OCI-LY7 (cell line): ENCODE measurements around the gene ANKRD44. TPM values are rescaled to one million over a fixed set of nuclear protein-coding genes. Genes with fewer than 3 reads are reported as not detected.

Experiments
- BruUV-seq: library from RNA; stranded (reverse); fragments of 400-500 nt; replicated peaks from 2 replicates; lab custom pipeline; 2021; lab: Mats Ljungman, UMichigan
- CTCF ChIA-PET: fragments of 300-600 bp; sonication (Branson Sonifier 250); formaldehyde crosslinking; loops from one replicate; lab custom pipeline; 2022; ENCODE audit warnings: antibody characterized with exemption; ENCODE audit not compliant: unreplicated experiment; lab: Charles Lee
- POLR2A ChIA-PET: fragments of 300-600 bp; sonication (Branson Sonifier 250); formaldehyde crosslinking; loops from one replicate; lab custom pipeline; 2022; ENCODE audit warnings: antibody characterized with exemption; lab: Charles Lee
- DNase-seq: peaks from one replicate; pipeline ENCODE4 v3.0.0-alpha.2; 2015; ENCODE audit warnings: low spot score
- H2AFZ ChIP-seq: fragments of 200-600 bp; sonication (generic), shearing (Covaris generic); 2 replicates; pipeline ENCODE4 v1.6.1; 2014; ENCODE audit warnings: mild to moderate bottlenecking, antibody characterized with exemption, low read length, moderate library complexity
- H3K27ac ChIP-seq: fragments of 200-600 bp; sonication (generic); 2 replicates; pipeline ENCODE4 v1.5.1; 2014; ENCODE audit warnings: mixed run types, low read depth, mild to moderate bottlenecking, moderate library complexity, low read length, inconsistent platforms; ENCODE audit not compliant: poor library complexity, severe bottlenecking
- H3K36me3 ChIP-seq: fragments of 200-600 bp; sonication (generic); 2 replicates; pipeline ENCODE4 v1.6.1; 2014; ENCODE audit warnings: mild to moderate bottlenecking, antibody characterized with exemption, low read length, moderate library complexity, mixed read lengths; ENCODE audit not compliant: insufficient read depth
- H3K4me1 ChIP-seq: fragments of 200-600 bp; sonication (generic); 2 replicates; pipeline ENCODE4 v1.5.1; 2014; ENCODE audit warnings: mild to moderate bottlenecking, low read length; ENCODE audit not compliant: insufficient read depth, poor library complexity, severe bottlenecking
- H3K4me2 ChIP-seq: fragments of 200-600 bp; sonication (generic); 2 replicates; pipeline ENCODE4 v1.6.1; 2014; ENCODE audit warnings: mild to moderate bottlenecking, low read length
- H3K4me3 ChIP-seq: fragments of 200-600 bp; sonication (generic); 2 replicates; pipeline ENCODE4 v1.5.1; 2014; ENCODE audit warnings: mild to moderate bottlenecking, low read depth, low read length; ENCODE audit not compliant: poor library complexity, severe bottlenecking
- H3K79me2 ChIP-seq: fragments of 200-600 bp; sonication (generic); 2 replicates; pipeline ENCODE4 v1.6.1; 2016; ENCODE audit warnings: low read depth, mild to moderate bottlenecking, low read length, moderate library complexity, mixed read lengths; ENCODE audit not compliant: insufficient read depth
- H3K9me2 ChIP-seq: fragments of 200-600 bp; sonication (generic); 2 replicates; pipeline ENCODE4 v1.6.1; 2016; ENCODE audit warnings: mild to moderate bottlenecking, low read length, mixed read lengths; ENCODE audit not compliant: insufficient read depth
- H3K9me3 ChIP-seq: fragments of 200-600 bp; sonication (generic); 2 replicates; pipeline ENCODE4 v1.6.1; 2014; ENCODE audit warnings: mild to moderate bottlenecking, mixed run types, low read length, mixed read lengths
- H4K20me1 ChIP-seq: fragments of 200-600 bp; sonication (generic); 2 replicates; pipeline ENCODE4 v1.6.1; 2014; ENCODE audit warnings: mild to moderate bottlenecking, antibody characterized with exemption, low read length, moderate library complexity, mixed read lengths; ENCODE audit not compliant: insufficient read depth
- CTCF ChIP-seq: fragments of 200-600 bp; sonication (generic); conservative IDR thresholded peaks from 2 replicates; pipeline ENCODE4 v1.5.1; 2014; ENCODE audit warnings: mild to moderate bottlenecking, antibody characterized with exemption, low read length, moderate library complexity, mixed read lengths
- EZH2phosphoT487 ChIP-seq: fragments of 200-600 bp; sonication (generic); IDR thresholded peaks from 2 replicates; pipeline ENCODE4 v1.6.1; 2018; ENCODE audit warnings: low read depth, borderline replicate concordance, mild to moderate bottlenecking, mixed run types, antibody characterized with exemption, low read length, moderate library complexity, mixed read lengths
- intact Hi-C: fragments of 100-400 bp; cut with micrococcal nuclease; formaldehyde crosslinking; loops from one replicate; pipeline ENCODE4 v1.10.0; 2022; ENCODE audit not compliant: unreplicated experiment
- total RNA-seq, 2 experiments: library from RNA; depleted of rRNA in 1 of 2; stranded (reverse); fragments of >200 nt in 1 of 2; shearing (Covaris generic) in 1 of 2; gene quantifications; 2 replicates each; pipeline ENCODE4 v1.2.3, GENCODE V29; 2014 to 2022

ANKRD44 gene
- total RNA-seq, 2 experiments from 2014 or later, result 69.4 to 73.7 TPM

DNA sequence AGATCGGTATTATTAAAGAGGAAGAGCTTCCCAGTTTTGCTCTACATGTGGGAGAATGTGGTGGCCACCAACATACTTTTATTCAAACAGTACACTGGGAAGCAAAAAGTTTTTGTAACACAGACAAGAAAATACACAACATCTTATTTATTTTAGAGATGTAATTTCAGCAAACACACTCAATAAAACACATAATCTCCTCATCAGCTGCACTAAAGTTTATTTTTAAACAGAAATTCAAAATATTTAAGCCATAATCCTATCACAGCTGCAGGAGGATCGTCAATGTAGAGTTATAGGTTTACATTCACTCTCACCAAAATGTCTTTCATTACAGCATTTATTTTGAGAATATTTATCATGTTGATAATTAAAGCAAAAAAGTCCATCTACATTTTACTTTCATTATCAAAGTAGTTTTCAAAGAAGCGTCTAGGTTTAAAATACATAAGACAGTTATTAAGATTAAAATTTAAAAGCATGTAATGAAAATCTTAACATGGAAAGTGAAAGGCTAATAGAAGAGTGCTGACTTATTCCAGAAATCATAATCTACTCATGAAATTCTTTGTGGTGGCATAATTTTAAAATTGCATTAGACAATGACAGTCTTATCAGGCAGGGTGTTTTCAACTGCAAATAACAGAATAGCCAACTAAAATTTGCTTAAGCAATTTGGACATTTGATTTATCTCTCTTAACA, 61.0 kb downstream of the ANKRD44 start:
- TF ChIP-seq EZH2phosphoT487 (no peak), CTCF (no peak)
- no peaks in the 10 kb centered on the region; the same call in 1 of the 2 replicates for H3K36me3 ChIP-seq
- H2AFZ ChIP-seq, result no peak overlapping the region
- H3K4me2 ChIP-seq, result no peak overlapping the region
- H3K9me3 ChIP-seq, result no peaks in the 10 kb centered on the region
- H3K79me2 ChIP-seq, result peaks cover 33% of the 10 kb centered on the region; the same call in 1 of the 2 replicates
- no peak for DNase-seq
- ChIA-PET POLR2A (interaction anchor here (1.1 to 1.6 kb wide), 8 partner anchors 7 to 33 kb away, joined by 3 to 6 read pairs (median 3); no protein-coding TSS in a partner anchor), CTCF (no interaction called here)
- no peaks in the 10 kb centered on the region for H4K20me1 ChIP-seq
- peaks cover 9% of the 10 kb centered on the region for H3K4me1 ChIP-seq
- no peak overlapping the region for H3K4me3 ChIP-seq
- H3K27ac ChIP-seq, result no peak overlapping the region
- no TSS peak for BruUV-seq
- intact Hi-C loops, result no loop called here
- no peaks in the 10 kb centered on the region for H3K9me2 ChIP-seq

- no peak overlapping the region for H3K27ac ChIP-seq
- ChIA-PET POLR2A (interaction anchor here (1.1 to 1.6 kb wide), 6 partner anchors 8 to 32 kb away, joined by 3 to 6 read pairs (median 3); no protein-coding TSS in a partner anchor), CTCF (no interaction called here)
- no peak overlapping the region for H3K4me3 ChIP-seq
- peaks cover 24% of the 10 kb centered on the region; the same call in 1 of the 2 replicates for H3K79me2 ChIP-seq
- BruUV-seq, result no TSS peak
- H4K20me1 ChIP-seq, result no peaks in the 10 kb centered on the region
- no peak overlapping the region for H3K4me2 ChIP-seq
- no peaks in the 10 kb centered on the region for H3K9me2 ChIP-seq
- H3K36me3 ChIP-seq, result no peaks in the 10 kb centered on the region; the same call in 1 of the 2 replicates
- H2AFZ ChIP-seq, result no peak overlapping the region
- intact Hi-C loops, result no loop called here
- H3K4me1 ChIP-seq, result peaks cover 10% of the 10 kb centered on the region
- TF ChIP-seq EZH2phosphoT487 (no peak), CTCF (no peak)
- no peaks in the 10 kb centered on the region for H3K9me3 ChIP-seq
- no peak for DNase-seq
Observed at GRCh38 chr2:197248623-197249022, 62.0 kb downstream of the ANKRD44 start.

DNA sequence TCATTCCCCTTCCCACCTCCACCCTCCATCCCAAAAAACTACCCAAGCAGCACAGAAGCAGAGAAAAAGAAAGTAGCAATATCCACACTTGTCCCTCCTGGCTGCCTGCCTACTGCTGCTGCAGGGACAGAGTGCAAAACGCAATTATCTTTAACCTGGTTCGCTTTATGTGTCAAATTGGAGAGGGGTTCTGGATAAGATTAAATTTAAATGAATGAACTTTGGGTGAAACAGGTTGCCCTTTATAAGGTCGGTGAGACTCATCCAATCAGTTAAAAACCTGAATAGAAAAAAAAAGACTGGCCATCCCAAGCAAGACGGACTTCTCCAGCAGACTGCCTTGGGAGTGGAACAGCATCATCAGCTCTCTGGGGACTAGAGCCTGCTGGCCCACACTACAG, 62.6 kb downstream of the ANKRD44 start:
- BruUV-seq, result no TSS peak
- H3K27ac ChIP-seq, result no peak overlapping the region

More for the DNA sequence above, 62.6 kb downstream of the ANKRD44 start:
- H3K36me3 ChIP-seq, result no peaks in the 10 kb centered on the region; the same call in 1 of the 2 replicates
- H3K4me3 ChIP-seq, result no peak overlapping the region
- CTCF ChIA-PET, result no interaction called here
- H2AFZ ChIP-seq, result no peak overlapping the region
- H3K79me2 ChIP-seq, result peaks cover 19% of the 10 kb centered on the region; the same call in 1 of the 2 replicates
- no peak for DNase-seq
- no peaks in the 10 kb centered on the region for H3K9me2 ChIP-seq
- H3K9me3 ChIP-seq, result no peaks in the 10 kb centered on the region
- no peaks in the 10 kb centered on the region for H4K20me1 ChIP-seq
- intact Hi-C loops, result no loop called here
- H3K4me1 ChIP-seq, result peaks cover 10% of the 10 kb centered on the region
- no peak for TF ChIP-seq CTCF
- TF ChIP-seq EZH2phosphoT487, result no peak
- no peak overlapping the region for H3K4me2 ChIP-seq
- POLR2A ChIA-PET, result interaction anchor here (1.1 to 1.6 kb wide), 4 partner anchors 8 to 31 kb away, joined by 3 to 6 read pairs (median 4); no protein-coding TSS in a partner anchor
